Kasumi-1 (cell line): ENCODE results near the gene CTDP1.

Experiments used
- DNase-seq, 2 experiments: peaks; one replicate each; lab custom pipeline; 2025; lab: John Stamatoyannopoulos, UW

The CTDP1 gene

DNA sequence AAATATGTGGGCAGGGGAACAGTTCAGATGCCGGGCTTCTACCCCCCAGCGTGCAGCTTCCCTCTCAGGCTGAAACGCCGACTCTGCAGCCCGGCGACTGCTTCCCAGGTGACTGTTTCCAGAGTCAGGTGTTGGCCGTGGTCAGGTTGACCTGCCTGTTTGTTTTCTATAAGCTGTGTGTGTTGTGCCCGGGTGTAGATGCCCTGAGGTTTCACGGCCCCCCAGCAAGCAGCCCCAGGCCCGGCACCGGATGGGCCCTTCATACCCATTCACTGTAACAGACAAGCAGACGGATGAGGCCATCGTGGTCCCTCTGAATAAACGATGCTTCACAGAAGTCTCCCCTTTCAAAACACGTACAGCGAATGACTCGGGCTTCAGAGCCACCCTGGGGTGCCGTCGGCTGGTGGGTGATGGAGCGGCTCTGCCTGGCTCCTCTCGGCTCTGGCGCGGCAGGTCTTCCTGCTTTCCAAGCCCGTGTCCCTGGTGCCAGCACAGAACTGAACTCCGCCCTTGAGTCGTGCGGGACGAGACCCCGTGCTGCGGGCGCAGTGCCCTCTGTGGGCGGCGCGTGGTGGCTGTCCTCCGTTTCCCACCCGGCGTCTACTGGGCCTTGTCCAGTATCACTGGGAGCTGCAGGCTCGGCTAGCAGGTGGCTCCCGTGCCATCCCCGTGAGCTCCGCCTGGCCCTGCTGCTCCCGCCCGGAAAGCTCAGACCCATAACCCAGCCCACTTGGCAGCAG lies 103.1 kb downstream of the CTDP1 start:
- DNase-seq: no peak

- no peak for DNase-seq
Measured at GRCh38 chr18:79784071-79784913, 104.7 kb downstream of the CTDP1 start.

DNA sequence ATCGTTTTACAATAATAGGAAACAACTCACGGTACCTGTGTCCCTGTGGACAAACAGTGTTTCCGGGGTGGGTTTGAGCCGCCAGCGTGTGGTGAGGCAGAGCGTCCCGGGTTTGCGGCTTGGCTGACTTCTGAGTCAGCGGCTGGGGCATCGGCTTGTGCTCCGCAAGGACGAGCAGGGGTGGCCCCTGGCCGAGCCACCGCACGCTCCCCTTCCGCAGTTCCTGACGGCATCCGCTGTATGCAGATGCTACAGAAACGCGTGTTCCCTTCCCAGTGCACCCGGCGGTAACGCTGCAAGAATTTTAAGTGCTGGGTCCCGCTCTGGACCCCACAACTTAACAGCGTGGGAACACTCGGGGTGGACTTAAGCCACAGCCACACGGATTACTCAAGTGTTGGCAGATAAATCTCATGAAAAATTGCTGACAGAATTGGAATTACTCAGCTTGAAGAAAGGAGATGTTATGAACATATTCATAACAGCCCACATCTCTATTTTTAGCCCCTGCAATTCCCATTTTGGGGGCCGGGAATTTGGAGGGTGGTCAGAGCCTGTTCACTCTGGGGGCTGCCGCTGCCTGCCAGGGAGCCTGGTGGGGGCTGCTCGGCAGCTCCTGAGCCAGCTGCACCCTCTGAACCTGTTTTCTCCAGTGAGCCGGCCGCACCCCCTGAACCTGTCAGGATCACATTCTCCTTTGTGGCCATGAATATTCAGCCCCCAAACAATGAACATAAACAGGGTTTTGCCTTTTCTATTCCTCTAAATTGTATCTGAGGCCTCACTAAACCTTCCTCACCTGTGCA lies 105.6 kb downstream of the CTDP1 start:
- DNase-seq: no peak

DNA sequence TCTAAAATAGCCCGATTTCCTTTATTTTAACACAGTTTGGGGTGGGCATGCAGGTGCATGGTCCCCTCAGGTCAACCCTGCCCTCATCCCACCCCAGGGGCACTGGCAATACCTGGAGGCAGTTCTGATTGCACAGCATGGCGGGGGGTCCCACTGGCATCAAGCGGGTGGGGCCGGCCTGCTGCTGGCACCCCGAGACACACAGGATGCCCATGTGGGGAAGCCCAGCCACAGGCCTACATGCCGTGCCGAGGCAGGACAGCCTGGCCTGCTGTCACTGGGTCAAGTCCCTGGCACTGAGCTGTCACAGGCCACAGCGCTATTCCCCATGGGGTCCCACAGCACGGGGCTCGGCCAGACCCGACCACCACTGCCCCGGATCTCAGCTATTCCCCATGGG lies 106.2 kb downstream of the CTDP1 start:
- no peak for DNase-seq

DNA sequence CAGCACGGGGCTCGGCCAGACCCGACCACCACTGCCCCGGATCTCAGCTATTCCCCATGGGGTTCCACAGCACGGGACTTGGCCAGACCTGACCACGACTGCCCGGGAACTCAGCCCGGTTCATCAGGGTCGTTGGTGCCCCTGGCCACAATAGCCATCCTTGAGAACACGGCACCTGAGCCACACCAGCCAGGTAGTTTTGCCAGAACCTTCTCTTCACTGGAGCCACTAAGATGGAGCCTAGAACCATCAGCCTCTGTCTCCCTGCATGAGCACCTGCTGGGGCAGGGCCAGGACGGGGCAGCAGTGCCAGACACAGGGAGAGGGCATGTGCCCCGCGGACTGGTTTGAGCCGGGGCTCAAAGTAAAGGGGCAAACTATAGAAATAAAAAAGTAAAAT lies 106.7 kb downstream of the CTDP1 start:
- no peak for DNase-seq

DNA sequence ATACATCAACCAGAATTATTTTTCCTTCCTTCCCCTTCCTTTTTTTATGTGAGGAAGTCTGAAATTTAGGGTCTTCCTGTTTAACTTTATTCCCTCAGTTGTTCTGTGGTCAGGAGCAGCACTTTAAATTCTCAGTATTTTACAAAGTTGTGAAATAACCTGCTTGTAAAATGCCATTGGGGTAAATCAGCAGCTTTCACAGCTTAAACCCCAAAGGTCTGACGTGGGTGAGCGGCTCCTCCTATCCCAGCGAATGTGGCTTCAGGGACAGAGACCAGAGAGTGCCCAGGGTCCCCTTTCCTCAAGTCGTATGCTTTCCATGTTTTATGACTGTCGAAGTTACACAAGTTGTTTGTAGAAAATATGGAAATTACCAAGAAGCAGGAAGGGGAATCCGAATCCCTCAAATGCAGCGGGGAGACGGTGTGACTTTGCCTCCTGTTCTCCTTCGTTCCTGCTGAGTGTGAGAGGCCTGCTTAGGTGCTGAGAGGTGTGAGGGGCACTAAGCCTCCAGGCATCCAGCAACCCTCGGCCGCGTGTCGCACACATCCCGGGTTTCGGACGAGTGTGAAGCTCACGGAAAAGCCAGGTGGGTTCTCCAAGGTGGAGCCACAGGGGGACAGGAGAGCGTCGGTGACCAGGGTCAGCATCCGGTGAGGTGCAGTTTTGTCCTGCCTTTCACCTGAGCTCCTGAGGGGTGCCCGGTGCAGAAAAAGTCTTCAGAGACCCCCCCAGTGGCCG lies 107.4 kb downstream of the CTDP1 start:
- DNase-seq: peak in 1 of 2 experiments; percentile 8

DNA sequence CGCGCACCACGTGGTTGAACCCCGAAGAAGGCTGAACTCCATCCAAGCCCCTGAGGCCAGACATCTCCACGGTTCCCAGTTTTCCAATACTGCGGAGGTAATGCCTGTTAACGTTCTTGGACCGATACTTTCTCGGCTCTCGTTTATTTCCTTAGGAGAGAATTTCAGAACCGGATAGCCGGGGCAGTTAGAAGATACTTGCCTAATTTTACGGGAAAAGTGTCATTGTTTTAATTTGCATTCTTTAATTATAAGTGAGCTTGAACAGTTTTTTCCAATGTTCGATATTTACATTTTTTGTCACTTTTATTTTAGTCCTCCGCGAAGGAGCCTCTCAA lies 107.9 kb downstream of the CTDP1 start:
- DNase-seq: no peak

- DNase-seq: no peak
Measured at GRCh38 chr18:79787865-79788733, 108.5 kb downstream of the CTDP1 start.

- DNase-seq: no peak
Measured at GRCh38 chr18:79788734-79789085, 109.1 kb downstream of the CTDP1 start.

- DNase-seq: no peak
Measured at GRCh38 chr18:79789091-79789891, 109.7 kb downstream of the CTDP1 start.

DNA sequence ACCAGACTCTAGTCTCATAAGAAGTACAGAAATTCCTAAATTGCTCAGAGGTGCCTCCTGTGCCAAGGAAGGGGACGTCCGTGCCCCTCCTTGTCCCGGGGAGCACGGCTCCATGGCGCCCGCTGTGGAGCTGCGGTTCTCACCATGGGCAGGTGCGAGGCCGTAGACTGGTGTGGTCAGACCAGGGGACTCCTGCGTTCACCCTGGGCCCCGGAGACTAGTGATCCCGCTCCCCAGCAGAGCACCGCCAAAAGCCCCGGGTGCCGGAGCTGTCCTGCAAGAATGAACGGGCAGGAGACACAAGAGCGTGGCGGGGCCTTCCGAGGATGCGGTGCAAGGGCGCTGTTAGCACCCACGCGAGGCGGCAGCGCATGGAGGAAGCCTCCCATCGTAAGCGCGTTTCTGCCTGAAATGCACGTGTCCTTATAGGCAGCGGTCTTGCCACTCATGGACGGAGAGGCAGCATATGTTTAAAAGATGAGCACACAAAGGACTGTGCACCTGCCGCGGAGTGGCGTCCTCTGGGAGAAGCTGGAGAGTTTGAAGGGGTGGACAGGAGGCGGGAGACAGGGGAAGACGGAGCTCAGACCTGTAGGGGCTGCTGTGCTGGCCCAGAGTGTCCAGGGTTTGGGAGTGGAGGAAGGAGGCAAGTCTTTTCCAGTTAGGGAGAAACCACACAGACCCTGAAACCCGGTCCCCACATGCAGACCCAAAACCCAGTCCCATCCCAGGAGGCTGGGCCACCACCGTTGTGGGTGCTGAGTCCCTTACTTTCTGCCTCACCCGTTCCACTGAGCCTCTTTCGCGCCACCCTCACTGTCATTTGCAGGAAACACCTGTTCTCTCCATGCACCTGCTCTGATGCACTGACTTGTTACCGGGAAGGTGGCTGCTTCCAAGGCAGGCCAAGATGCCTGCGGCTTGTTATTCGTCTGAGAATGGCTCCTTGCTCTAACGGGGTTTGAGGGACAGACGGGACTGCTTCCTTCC lies 110.6 kb downstream of the CTDP1 start:
- no peak for DNase-seq

- peak; percentile 95 to 97 for DNase-seq
Measured at GRCh38 chr18:79790996-79791972, 111.7 kb downstream of the CTDP1 start.

DNA sequence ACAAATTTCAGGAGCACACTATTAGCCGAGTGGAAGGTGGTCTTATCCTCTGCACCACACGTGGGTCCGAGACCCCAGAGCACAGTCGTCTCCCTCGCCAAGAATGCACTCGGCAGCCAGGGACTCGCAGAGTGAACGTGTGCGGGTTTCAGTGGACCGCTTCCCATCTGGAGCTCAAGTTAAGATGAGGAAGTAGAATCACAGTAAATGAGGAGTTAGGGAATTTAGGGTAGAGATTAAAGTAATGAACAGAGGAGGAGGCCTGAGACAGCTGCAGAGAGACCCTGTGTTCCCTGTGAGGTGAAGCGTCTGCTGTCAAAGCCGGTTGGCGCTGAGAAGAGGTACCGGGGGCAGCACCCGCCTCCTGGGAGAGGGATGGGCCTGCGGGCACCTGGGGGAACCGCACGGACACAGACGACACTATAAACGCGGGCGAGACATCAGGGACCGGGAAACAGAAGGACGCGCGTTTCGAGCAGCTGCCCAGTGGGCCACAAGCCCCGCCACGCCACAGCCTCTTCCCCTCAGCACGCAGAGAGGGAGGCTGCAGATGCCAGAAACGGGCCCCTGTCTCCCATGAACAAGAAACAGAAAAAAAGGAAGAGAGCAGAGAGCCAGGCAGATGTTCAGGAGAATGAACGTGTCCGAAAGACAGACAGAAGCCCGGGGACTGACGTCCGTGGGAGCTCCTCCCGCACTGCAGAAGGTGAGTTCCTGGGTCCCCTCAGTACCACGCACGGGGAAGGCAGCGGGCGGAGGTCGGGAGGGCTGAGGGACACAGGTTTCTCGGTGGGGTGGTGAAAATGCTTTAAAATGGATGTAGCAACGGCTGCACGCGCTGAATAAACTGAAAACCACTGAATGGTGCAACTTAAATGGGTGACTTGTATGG lies 112.7 kb downstream of the CTDP1 start:
- DNase-seq: peak; percentile 28 to 51

DNA sequence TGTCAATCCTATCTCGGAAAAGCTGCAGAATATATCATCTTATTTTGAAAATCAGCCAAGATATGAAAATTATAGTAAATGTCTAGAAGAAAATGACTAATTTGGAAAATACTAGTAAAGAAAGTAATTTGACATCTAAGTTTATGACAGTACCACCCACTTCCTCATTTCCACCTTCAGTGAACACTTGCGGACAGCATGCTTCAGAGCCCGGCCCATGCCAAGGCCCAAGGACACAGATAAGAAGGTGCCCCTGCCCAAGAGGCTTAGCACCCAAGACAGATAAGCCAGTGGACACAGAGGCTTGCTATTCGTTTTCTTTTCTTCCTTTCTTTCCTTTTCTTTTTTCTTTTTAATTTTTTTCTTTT lies 113.4 kb downstream of the CTDP1 start:
- DNase-seq: peak; percentile 58 to 65

DNA sequence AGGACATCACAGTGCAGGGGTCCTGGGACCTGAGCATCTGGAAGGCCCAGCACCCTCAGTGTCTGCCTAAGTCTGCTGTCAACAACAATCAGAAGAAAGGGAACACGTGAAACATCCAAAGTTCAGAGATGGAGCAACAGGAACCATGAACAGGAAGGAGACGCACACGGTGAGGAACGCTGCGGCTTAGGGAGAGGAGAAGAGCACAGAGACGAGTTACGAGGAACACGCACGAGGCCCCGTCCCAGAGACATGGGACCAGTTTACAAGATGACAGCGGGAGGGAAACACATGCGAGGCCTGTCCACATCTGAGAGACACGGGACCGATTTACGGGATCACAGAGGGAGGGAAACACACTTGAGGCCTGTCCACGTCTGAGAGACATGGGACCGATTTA lies 115.2 kb downstream of the CTDP1 start:
- no peak for DNase-seq

DNA sequence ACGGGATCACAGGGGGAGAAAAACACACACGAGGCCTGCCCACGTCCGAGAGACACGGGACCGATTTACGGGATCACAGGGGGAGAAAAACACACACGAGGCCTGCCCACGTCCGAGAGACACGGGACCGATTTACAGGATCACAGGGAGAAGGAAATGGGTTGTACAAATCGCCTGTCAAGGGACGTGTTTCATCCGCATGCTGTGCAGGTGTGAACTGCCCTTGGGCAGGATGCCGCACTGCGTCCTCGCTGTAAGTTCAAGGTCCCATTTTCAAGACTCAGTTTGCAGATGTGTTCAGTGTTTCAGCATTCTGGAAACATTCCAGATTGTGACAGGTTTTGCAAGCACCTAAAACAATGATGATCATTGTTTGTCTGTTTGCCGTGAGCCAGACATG lies 115.8 kb downstream of the CTDP1 start:
- no peak for DNase-seq

DNA sequence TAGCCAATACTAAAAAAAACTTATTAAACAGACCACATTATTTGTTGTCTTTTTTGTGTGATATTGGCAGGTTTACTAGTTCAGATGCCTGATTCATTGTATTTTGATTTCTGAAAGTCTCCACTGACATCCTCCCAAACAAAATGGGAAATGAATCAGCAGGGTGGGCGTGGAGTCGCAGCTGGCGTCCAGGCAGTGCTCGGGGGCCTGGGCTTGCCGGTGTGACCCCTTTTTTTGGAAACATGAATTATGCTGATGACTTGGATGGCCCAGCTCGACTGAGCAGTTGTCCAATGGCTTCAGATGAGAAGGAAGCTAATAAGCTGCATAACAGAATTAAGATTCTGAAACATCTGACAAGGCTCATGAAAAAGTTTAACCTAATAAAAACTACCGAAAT lies 116.4 kb downstream of the CTDP1 start:
- DNase-seq: no peak
